Transverse colon (tissue), 4 donors: ENCODE results near the gene TNRC6C. TPM values are rescaled to one million over a fixed set of nuclear protein-coding genes. Genes with fewer than 3 reads are reported as not detected.

Experiments used
- DNase-seq: peaks from one replicate; pipeline ENCODE4 v3.0.0-alpha.2; 2019
- H3K27ac ChIP-seq, 4 donors: fragments of 200-600 bp; sonication (generic); 2 replicates each; pipeline ENCODE4 v1.5.1; 2016 to 2018; ENCODE audit warnings: inconsistent platforms in 4 of 4
- H3K27me3 ChIP-seq: fragments of 200-600 bp; sonication (generic); 2 replicates; pipeline ENCODE4 v1.5.1; 2017; ENCODE audit warnings: inconsistent platforms
- H3K36me3 ChIP-seq, 4 donors: fragments of 200-600 bp; sonication (generic); 2 replicates each; pipeline ENCODE4 v1.5.1; 2017 to 2019; ENCODE audit warnings: inconsistent platforms in 4 of 4
- H3K4me1 ChIP-seq, 4 donors: fragments of 200-600 bp; sonication (generic); 2 replicates each; pipeline ENCODE4 v1.5.1; 2017 to 2020; ENCODE audit warnings: inconsistent platforms in 4 of 4
- H3K4me3 ChIP-seq, 4 donors: fragments of 200-600 bp; sonication (generic); 1 replicate in 1 of 4; 2 replicates in 3 of 4; pipeline versions ENCODE4 v1.5.1 to v1.6.1; 2017 to 2019; ENCODE audit warnings: inconsistent platforms in 4 of 4
- H3K9me3 ChIP-seq, 2 donors: fragments of 200-600 bp; sonication (generic); 2 replicates each; pipeline ENCODE4 v1.5.1; 2017 to 2019; ENCODE audit warnings: inconsistent platforms in 2 of 2
- EP300 ChIP-seq: sonication (generic); formaldehyde crosslinking; IDR thresholded peaks from one replicate; pipeline ENCODE4 v1.6.1; 2017; ENCODE audit warnings: antibody characterized with exemption, low read depth
- POLR2A ChIP-seq: fragments of 450-650 bp; IDR thresholded peaks from one replicate; pipeline ENCODE4 v1.6.1; 2016; ENCODE audit warnings: antibody characterized with exemption, mild to moderate bottlenecking, moderate library complexity
- POLR2AphosphoS5 ChIP-seq, 3 donors: sonication (generic); formaldehyde crosslinking; IDR thresholded peaks; one replicate each; pipeline ENCODE4 v1.6.1; 2016; ENCODE audit warnings: antibody characterized with exemption in 3 of 3
- WGBS, 2 donors: methylation state at CpG; one replicate each; pipeline ENCODE4 v1.1.5; 2018; ENCODE audit warnings: low coverage in 1 of 2; 5-methylcytosine and 5-hydroxymethylcytosine counted together
- in situ Hi-C, 4 donors: fragments of 200-750 bp; cut with MboI; loops; one replicate each; pipeline versions ENCODE4 v1.15.0 to v1.15.1; 2017; ENCODE audit warnings: low sequenced_read_pairs in 3 of 4, low pct_ligation_motif_present in 1 of 4, low pct_unique_long_range_greater_than_20kb in 1 of 4
- intact Hi-C: fragments of 100-400 bp; cut with DNase I; formaldehyde crosslinking; loops from one replicate; pipeline ENCODE4 v1.15.1; 2023; ENCODE audit warnings: low total_unique reads
- total RNA-seq, 4 donors: library from RNA; depleted of rRNA; stranded (reverse); fragments of >200 nt; gene quantifications; one replicate each; pipeline ENCODE4 v1.1.0, GENCODE V29; 2016
- TF ChIP-seq, protein P1 (sequence below), 5 experiments: fragments of 200-600 bp in 3 of 5; fragments of 450-650 bp in 2 of 5; sonication (generic) in 3 of 5; IDR thresholded peaks; 1 replicate in 2 of 5; 2 replicates in 3 of 5; pipeline ENCODE4 v1.5.1; 2016 to 2017; ENCODE audit warnings: antibody characterized with exemption in 5 of 5, inconsistent platforms in 3 of 5, mild to moderate bottlenecking in 2 of 5, moderate library complexity in 1 of 5

The TNRC6C gene
- total RNA-seq, 4 donors from 2014 or later = 7.5 to 16.9 (median 9.9) TPM

DNA sequence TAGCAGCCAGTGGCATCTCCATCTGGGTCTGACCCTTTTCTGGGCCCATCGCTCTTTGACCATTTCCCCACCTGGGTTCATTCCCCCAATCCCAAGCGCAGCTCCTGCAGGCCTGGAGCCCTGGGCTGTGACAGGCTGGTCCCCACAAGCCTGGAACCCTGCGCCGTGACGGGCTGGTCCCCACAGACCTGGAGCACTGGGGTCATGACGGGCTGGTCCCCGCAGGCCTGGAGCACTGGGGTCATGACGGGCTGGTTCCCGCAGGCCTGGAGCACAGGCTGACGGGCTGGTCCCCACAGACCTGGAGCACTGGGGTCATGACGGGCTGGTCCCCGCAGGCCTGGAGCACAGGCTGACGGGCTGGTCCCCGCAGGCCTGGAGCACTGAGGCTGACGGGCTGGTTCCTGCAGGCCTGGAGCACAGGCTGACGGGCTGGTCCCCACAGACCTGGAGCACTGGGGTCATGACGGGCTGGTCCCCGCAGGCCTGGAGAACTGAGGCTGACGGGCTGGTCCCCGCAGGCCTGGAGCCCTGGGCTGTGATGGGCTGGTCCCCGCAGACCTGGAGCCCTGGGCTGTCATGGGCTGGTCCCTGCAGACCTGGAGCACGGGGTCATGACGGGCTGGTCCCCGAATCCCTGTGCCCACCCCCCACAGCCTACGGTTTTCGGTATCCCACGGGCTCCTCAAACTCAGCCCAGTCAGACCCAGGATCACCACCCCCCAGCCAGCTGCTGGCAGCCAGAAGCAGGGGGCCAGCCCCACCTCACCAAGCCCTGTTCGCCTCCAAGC lies 153.4 kb downstream of the TNRC6C start:
- intact Hi-C loops (loop anchor here (5.0 to 10.0 kb wide), 2 partner anchors 65 to 143 kb away; no protein-coding TSS in a partner anchor), in situ Hi-C loops (loop anchor here in 3 of 4 donors (10.0 kb wide), 2 partner anchors 63 to 133 kb away; no protein-coding TSS in a partner anchor)
- 92 to 97% methylated on average over 6 to 27 of the region's 28 CpGs for WGBS, 2 donors

DNA sequence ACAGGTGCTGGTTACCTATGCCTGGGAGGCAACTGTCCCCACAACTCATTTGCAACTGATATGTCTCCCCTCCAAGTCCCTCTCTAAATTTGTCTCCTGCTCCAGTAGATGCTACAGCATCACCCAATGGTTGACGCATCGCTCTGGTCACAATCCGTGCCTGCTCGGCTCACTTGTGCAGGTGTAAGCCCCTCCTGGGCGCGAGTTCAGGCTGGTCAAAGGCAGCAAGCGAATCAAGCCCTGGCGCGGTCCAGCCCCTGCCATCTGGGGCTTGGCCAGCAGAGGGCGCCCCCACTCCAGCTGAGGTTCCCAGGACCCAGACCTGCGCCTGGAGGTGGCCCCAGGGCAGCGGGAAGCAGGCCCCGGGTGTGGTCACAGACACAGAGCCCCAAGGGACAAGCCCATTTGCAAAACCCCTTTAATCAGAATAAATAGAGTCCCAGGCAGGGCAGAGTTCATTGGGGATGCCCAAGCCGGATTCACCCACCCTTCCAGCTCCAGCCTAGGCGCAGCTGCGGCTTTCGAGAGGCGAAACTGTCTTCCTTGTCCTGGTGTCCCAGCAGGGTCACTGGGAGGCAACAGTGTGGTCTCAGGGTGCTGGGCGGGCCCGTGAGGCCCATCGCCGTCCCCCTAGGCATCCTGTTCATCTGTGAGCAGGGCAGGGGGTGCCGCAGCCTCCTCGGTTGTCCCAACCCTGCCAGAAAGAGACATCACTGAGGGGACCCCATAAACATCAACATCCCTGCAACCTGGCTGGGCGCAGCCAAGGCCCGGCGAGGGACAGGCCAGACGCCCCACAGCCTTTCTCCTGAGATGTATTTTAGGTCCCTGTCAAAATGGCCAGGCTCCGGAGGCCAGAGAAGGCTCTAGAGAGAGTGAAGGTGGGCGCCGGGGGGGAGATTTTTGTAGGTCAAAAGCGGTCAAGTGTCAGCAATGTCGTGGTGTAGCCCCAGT lies 154.3 kb downstream of the TNRC6C start:
- in situ Hi-C loops (loop anchor here in 3 of 4 donors (10.0 kb wide), 2 partner anchors 62 to 132 kb away; no protein-coding TSS in a partner anchor), intact Hi-C loops (loop anchor here (5.0 to 10.0 kb wide), 2 partner anchors 65 to 142 kb away; no protein-coding TSS in a partner anchor)
- H3K27ac ChIP-seq = peak overlapping the region in 1 of 4 donors; percentile 0
- peaks cover 0 to 12% (median 9%) of the 10 kb centered on the region in 4 donors for H3K4me1 ChIP-seq
- TF ChIP-seq POLR2A (peak; percentile 2), POLR2AphosphoS5 (IDR thresholded peaks at IDR 0.05) (peak in 2 of 3 donors; percentile 28 to 33), EP300 (no peak)
- TF ChIP-seq, protein P1, sequence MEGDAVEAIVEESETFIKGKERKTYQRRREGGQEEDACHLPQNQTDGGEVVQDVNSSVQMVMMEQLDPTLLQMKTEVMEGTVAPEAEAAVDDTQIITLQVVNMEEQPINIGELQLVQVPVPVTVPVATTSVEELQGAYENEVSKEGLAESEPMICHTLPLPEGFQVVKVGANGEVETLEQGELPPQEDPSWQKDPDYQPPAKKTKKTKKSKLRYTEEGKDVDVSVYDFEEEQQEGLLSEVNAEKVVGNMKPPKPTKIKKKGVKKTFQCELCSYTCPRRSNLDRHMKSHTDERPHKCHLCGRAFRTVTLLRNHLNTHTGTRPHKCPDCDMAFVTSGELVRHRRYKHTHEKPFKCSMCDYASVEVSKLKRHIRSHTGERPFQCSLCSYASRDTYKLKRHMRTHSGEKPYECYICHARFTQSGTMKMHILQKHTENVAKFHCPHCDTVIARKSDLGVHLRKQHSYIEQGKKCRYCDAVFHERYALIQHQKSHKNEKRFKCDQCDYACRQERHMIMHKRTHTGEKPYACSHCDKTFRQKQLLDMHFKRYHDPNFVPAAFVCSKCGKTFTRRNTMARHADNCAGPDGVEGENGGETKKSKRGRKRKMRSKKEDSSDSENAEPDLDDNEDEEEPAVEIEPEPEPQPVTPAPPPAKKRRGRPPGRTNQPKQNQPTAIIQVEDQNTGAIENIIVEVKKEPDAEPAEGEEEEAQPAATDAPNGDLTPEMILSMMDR (IDR thresholded peaks at IDR 0.05) = peak; percentile 98 to 100 (median 99)
- DNase-seq = peak; percentile 85
- 56% methylated on average over 33 of the region's 33 CpGs; no CpG with 5 or more reads in 1 of the 2 donors for WGBS, 2 donors
- no peak overlapping the region for H3K4me3 ChIP-seq
- no peaks in the 10 kb centered on the region for H3K36me3 ChIP-seq
- no peaks in the 10 kb centered on the region for H3K9me3 ChIP-seq
- no peaks in the 10 kb centered on the region for H3K27me3 ChIP-seq

More for the DNA sequence above, 153.4 kb downstream of the TNRC6C start:
- Histone ChIP-seq H3K9me3 (no peaks in the 10 kb centered on the region), H3K36me3 (no peaks in the 10 kb centered on the region), H3K27ac (peak overlapping the region in 1 of 4 donors; percentile 0), H3K4me1 (peaks cover 0 to 7% (median 4%) of the 10 kb centered on the region in 4 donors), H3K4me3 (no peak overlapping the region), H3K27me3 (no peaks in the 10 kb centered on the region)
- TF ChIP-seq POLR2A (no peak), POLR2AphosphoS5 (IDR thresholded peaks at IDR 0.05) (no peak), EP300 (no peak)
- TF ChIP-seq, protein P1 (IDR thresholded peaks at IDR 0.05) = no peak
- no peak for DNase-seq

DNA sequence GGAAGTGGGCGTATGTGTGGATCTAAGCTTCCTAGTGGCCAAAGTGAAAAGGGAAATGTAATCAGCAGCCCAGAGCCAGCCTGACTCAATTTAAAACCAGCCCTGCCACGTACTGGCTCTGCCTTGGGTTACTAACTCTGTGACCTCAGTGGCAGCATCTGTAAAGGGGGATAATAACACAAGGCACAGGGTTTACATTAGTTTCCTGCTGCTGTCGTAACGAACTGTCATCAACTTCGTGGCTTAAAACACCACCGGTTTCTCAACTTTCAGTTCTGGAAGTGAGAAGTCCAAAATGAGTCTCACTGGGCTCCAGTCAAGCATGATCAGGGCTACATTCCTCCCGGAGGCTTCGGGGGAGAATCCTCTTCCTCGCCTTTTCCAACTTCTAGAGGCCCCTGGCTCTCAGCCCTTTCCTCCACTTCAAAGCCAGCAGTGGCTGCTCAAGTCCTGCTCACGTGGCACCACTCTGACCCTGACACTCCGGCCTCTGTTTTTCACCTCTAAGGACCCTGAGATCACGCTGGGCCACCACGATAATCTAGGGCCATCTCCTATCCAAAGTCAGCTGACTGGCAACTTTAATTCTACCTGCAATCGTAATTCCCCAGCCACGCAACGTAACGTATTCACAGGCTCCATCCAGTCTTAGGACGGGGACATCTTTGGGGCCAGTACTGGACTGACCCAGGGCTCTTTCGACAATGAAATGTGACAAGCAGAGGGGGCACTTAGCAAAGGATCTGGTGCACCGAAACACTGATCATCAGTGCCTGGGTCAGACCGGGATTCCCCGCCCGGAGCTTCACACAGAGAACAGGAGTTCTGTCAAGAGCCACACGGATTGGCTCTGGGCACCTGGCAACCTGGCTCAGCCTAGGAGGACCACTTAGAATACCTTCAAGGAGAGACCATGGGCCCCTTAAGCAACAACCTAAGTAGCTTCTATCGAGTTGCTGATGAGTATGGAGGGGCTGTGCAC lies 155.6 kb downstream of the TNRC6C start:
- H3K4me3 ChIP-seq = no peak overlapping the region
- H3K9me3 ChIP-seq = no peaks in the 10 kb centered on the region
- H3K4me1 ChIP-seq = peaks cover 0 to 14% (median 11%) of the 10 kb centered on the region in 4 donors
- intact Hi-C loops = loop anchor here (5.0 to 10.0 kb wide), 2 partner anchors 63 to 141 kb away; no protein-coding TSS in a partner anchor
- no peak overlapping the region for H3K27ac ChIP-seq
- H3K36me3 ChIP-seq = no peaks in the 10 kb centered on the region
- TF ChIP-seq EP300 (no peak), POLR2AphosphoS5 (IDR thresholded peaks at IDR 0.05) (no peak), POLR2A (no peak)
- TF ChIP-seq, protein P1 (IDR thresholded peaks at IDR 0.05) = no peak
- no peaks in the 10 kb centered on the region for H3K27me3 ChIP-seq
- in situ Hi-C loops = loop anchor here in 3 of 4 donors (10.0 kb wide), 2 partner anchors 61 to 131 kb away; no protein-coding TSS in a partner anchor
- no peak for DNase-seq
- 83 to 85% methylated on average over 4 to 25 of the region's 25 CpGs for WGBS, 2 donors
